COR-L47 (cell line): ENCODE results near the gene MIS12.

ENCODE experiments used
- DNase-seq: peaks from one replicate; lab custom pipeline; 2025; lab: John Stamatoyannopoulos, UW

The MIS12 gene

GRCh38 chr17:5535436-5535835 is 49.1 kb downstream of the MIS12 start:
- no peak for DNase-seq

GRCh38 chr17:5536866-5537650 is 50.7 kb downstream of the MIS12 start:
- no peak for DNase-seq

GRCh38 chr17:5539286-5539685 is 52.9 kb downstream of the MIS12 start:
- DNase-seq: no peak

- no peak for DNase-seq
These were observed 54.0 kb downstream of the MIS12 start for GRCh38 chr17:5540321-5540720.
